ENCODE results near the gene NCAPH2.
"Not testable (repeated sequence)": the region's sequence is repeated elsewhere in the genome, so short reads cannot be mapped to it uniquely, and the experiment has no call there.

The NCAPH2 gene

GRCh38 chr22:50519151-50519550, 11.1 kb downstream of the NCAPH2 start:
- no peak for DNase-seq (ENCODE audit: low read depth in 2 of 2)

GRCh38 chr22:50520184-50520583, 12.2 kb downstream of the NCAPH2 start:
- DNase-seq (ENCODE audit: low read depth in 2 of 2) = not testable (repeated sequence)

GRCh38 chr22:50520826-50521453, 12.9 kb downstream of the NCAPH2 start:
- DNase-seq (ENCODE audit: low read depth in 2 of 2) = no peak

- no peak for DNase-seq (ENCODE audit: low read depth in 2 of 2)
Observed at GRCh38 chr22:50521710-50522109, 13.7 kb downstream of the NCAPH2 start.

- no peak for DNase-seq (ENCODE audit: low read depth in 2 of 2)
Observed at GRCh38 chr22:50522208-50522805, 14.3 kb downstream of the NCAPH2 start.

GRCh38 chr22:50522806-50523438, 14.9 kb downstream of the NCAPH2 start:
- no peak for DNase-seq (ENCODE audit: low read depth in 2 of 2)

DNA sequence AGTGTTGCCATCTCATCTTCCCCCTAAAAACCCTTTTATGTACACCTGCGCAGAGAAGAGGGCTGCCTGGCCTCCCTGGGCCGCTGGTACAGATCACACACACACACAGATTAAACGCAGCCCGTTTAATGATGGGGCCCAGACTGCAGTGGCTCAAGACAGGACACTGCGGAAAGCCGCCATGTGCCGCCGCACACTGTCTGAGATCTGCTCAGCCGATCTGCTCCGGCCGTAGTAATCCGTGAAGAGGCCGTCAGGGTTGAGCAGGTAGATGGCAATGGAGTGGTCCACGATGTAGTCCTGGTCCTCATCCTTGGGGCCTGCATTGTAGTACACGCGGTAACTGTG, 15.4 kb downstream of the NCAPH2 start:
- DNase-seq (ENCODE audit: low read depth in 2 of 2) = no peak

DNA sequence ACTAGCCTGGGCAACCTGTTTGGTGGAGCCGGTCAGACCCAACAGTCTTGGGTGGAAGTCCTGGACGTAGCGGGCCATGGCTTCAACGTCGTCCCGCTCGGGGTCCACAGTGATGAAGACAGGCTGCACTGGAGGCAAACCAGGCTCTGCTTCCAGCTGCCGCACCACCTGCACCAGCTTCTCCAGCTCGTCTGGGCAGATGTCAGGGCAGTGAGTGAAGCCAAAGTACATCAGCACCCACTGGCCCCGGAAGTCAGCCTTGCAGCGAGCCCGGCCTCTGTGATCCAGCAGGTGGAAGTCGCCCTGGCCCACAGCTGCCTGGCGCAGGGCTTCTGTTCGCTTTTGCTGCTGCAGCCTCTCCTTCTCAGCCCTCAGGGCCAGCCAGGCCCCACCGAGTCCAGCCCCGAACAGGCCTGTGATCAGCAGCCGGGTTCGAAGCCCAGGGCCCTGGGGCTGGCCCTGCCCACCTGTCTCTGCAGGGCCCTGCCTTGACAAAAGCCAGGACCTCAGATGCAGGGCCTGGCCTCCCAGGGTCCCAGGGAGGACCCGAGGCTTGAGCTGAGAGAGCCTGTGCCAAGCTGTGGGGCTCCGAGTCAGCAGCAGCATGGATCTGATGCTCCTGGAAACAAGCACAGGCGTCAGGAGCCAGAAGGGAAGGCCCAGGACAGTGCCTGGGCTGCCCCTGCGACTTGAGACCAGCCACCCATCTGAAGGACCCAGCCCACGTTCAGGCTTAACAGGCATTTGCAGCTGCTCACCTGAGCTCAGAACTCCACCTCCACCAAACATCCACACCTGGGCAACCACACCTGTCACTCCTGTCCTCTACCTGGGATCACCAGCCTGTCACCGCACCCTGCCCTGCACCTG, 16.0 kb downstream of the NCAPH2 start:
- no peak for DNase-seq (ENCODE audit: low read depth in 2 of 2)

- no peak for DNase-seq (ENCODE audit: low read depth in 2 of 2)
Observed at GRCh38 chr22:50524676-50525103, 16.7 kb downstream of the NCAPH2 start.

GRCh38 chr22:50525104-50525857, 17.3 kb downstream of the NCAPH2 start, which contains the start of gene SCO2:
Gene SCO2, minus strand, starts transcription at chr22:50525598. Its CDS starts 1,187 bp downstream, at chr22:50524411.
- peak; percentile 92 to 97 for DNase-seq (ENCODE audit: low read depth in 2 of 2)

DNA sequence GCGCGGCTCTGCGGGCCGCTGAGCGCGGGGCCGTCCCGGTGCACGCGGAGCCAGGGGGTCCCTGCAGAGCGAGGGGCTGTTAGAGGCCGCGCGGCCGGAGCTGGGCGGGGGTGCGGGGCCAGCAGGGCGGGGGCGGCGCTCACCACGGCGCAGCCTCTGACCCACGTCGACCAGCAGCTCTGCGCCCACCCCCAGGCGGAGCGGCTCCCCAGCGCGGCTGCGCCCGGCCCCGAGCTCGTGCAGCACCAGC, 17.8 kb downstream of the NCAPH2 start:
- no peak for DNase-seq (ENCODE audit: low read depth in 2 of 2)

GRCh38 chr22:50526108-50526833, 18.2 kb downstream of the NCAPH2 start:
- DNase-seq (ENCODE audit: low read depth in 2 of 2) = no peak

GRCh38 chr22:50526834-50527801, 19.1 kb downstream of the NCAPH2 start:
- DNase-seq (ENCODE audit: low read depth in 2 of 2) = no peak

DNA sequence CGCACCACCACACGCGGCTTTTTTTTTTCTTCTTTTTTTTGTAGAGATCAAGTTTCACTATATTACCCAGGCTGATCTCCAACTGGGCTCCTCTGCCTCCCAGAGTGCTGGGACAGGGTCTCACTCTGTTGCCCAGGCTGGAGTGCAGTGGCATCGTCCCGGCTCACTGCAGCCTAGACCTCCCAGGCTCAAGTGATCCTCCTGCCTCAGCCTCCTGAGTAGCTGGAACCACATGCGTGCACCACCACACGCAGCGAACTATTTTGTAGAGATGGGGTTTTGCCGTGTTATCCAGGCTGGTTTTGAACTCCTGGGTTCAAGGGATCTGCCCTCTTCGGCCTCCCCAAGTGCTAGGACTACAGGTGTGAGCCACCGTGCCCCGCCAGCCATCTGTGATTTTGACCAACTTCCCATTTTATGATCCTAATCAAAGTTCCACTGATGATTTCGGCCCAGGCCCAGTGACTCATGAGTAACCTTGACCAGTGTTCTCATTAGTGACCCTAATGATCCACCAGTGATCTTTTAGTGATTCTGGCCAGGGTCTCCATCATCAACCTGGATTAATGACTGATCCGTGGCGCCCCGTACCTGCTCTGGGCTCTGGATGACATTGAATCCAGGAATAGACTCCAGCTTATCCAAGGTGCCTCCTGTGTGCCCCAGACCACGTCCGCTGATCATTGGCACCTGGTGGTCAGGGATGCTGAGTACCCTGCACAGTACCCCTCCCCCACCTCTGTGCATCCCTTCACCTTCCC, 20.1 kb downstream of the NCAPH2 start:
- no peak for DNase-seq (ENCODE audit: low read depth in 2 of 2)

GRCh38 chr22:50528682-50529415, 20.8 kb downstream of the NCAPH2 start:
- no peak for DNase-seq (ENCODE audit: low read depth in 2 of 2)

GRCh38 chr22:50529416-50529896, 21.4 kb downstream of the NCAPH2 start:
- DNase-seq (ENCODE audit: low read depth in 2 of 2) = no peak

GRCh38 chr22:50529897-50530579, 22.0 kb downstream of the NCAPH2 start, which contains the start of gene TYMP:
Gene TYMP, minus strand, starts transcription at chr22:50530012. Its CDS starts 303 bp downstream, at chr22:50529709.
- no peak for DNase-seq (ENCODE audit: low read depth in 2 of 2)

- no peak for DNase-seq (ENCODE audit: low read depth in 2 of 2)
Observed at GRCh38 chr22:50530580-50530876, 22.5 kb downstream of the NCAPH2 start.

Measured in stimulated activated CD8-positive, alpha-beta memory T cell treated with anti-CD3 and anti-CD28 coated beads, Interleukin-7, amount 100 ng/mL, for 1 hour (primary cell).